Measurements from ENCODE around the gene SETX.

DNA sequence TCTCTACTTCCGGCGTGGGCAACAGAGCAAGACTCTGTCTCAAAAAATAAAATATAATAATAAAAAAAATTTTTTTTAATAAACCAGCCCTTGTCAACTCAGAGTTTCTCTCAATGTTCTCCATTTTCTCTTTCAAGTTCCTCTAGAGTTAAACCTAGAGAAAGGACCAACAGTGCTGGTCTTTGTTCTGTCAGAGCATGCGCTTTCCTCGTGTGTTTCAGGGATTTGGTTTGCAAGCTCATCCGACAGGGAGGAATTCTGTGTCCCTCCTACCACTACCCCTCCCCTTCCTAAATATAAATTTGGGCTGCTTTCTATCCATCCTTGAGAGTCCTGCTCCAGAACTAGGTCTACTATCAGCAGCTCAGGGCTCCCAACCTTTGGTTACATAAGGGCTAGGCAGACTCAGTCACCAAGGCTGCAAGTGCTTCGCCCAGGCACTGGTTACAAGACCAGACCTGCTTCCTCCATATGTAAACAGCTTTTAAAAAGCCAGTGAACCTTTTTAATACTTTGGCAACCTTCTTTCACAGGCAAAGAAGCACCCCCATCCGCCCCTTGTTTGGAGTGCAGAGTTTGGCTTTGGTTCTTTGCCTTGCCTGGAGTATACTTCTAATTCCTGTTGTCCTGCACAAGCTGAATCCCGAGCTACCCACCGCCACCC, 13.5 kb downstream of the SETX start:
- TF ChIP-seq, protein P1, sequence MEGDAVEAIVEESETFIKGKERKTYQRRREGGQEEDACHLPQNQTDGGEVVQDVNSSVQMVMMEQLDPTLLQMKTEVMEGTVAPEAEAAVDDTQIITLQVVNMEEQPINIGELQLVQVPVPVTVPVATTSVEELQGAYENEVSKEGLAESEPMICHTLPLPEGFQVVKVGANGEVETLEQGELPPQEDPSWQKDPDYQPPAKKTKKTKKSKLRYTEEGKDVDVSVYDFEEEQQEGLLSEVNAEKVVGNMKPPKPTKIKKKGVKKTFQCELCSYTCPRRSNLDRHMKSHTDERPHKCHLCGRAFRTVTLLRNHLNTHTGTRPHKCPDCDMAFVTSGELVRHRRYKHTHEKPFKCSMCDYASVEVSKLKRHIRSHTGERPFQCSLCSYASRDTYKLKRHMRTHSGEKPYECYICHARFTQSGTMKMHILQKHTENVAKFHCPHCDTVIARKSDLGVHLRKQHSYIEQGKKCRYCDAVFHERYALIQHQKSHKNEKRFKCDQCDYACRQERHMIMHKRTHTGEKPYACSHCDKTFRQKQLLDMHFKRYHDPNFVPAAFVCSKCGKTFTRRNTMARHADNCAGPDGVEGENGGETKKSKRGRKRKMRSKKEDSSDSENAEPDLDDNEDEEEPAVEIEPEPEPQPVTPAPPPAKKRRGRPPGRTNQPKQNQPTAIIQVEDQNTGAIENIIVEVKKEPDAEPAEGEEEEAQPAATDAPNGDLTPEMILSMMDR (IDR thresholded peaks at IDR 0.05) = no peak
- TF ChIP-seq POLR2A (IDR thresholded peaks at IDR 0.05) = no peak
